ENCODE results near the gene BRD3OS.

- TF ChIP-seq, protein P1, sequence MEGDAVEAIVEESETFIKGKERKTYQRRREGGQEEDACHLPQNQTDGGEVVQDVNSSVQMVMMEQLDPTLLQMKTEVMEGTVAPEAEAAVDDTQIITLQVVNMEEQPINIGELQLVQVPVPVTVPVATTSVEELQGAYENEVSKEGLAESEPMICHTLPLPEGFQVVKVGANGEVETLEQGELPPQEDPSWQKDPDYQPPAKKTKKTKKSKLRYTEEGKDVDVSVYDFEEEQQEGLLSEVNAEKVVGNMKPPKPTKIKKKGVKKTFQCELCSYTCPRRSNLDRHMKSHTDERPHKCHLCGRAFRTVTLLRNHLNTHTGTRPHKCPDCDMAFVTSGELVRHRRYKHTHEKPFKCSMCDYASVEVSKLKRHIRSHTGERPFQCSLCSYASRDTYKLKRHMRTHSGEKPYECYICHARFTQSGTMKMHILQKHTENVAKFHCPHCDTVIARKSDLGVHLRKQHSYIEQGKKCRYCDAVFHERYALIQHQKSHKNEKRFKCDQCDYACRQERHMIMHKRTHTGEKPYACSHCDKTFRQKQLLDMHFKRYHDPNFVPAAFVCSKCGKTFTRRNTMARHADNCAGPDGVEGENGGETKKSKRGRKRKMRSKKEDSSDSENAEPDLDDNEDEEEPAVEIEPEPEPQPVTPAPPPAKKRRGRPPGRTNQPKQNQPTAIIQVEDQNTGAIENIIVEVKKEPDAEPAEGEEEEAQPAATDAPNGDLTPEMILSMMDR (IDR thresholded peaks at IDR 0.05), result no peak
- TF ChIP-seq POLR2A (IDR thresholded peaks at IDR 0.05), result no peak
Observed at GRCh38 chr9:134057307-134057657, 32.0 kb downstream of the BRD3OS start.

Measured in esophagus squamous epithelium (tissue), 4 donors.